Measurements from ENCODE around the gene SLC35A4.

The SLC35A4 gene

GRCh38 chr5:140605879-140606278 lies 41.3 kb downstream of the SLC35A4 start:
- H3K18ac ChIP-seq (ENCODE audit: low read depth in 1 of 2, low read length in 2 of 2) = no peak overlapping the region
- H3K36me3 ChIP-seq (ENCODE audit: control insufficient read depth in 1 of 2, insufficient read depth in 2 of 2, low read depth in 1 of 2, low read length in 2 of 2) = no peaks in the 10 kb centered on the region
- H3K27ac ChIP-seq (ENCODE audit: low read length, poor library complexity, severe bottlenecking) = no peak overlapping the region
- DNase-seq = no peak
- no peaks in the 10 kb centered on the region for H3K9me3 ChIP-seq (ENCODE audit: control insufficient read depth, low read length)
- H2BK15ac ChIP-seq (ENCODE audit: low read depth, poor library complexity, severe bottlenecking) = no peak overlapping the region
- H3K79me1 ChIP-seq (replicated peaks; ENCODE audit: low read length, poor library complexity, severe bottlenecking) = no peaks in the 10 kb centered on the region
- H4K8ac ChIP-seq (ENCODE audit: low read length) = no peak overlapping the region
- no peak overlapping the region for H3K4ac ChIP-seq (ENCODE audit: low read depth in 1 of 2, low read length in 2 of 2)
- H4K91ac ChIP-seq (ENCODE audit: low read length) = no peak overlapping the region
- H2AK5ac ChIP-seq (ENCODE audit: low read length, severe bottlenecking) = no peak overlapping the region
- H3K9ac ChIP-seq (ENCODE audit: low read length) = no peak overlapping the region
- no peak overlapping the region for H3K14ac ChIP-seq (ENCODE audit: low read length in 2 of 2)
- no peak overlapping the region for H2BK5ac ChIP-seq (ENCODE audit: low read depth, low read length, poor library complexity, severe bottlenecking)
- no peak overlapping the region for H3K4me3 ChIP-seq (ENCODE audit: insufficient read depth in 1 of 2, low read depth in 1 of 2, low read length in 2 of 2)
- no peak overlapping the region for H3K4me2 ChIP-seq (ENCODE audit: low read length, poor library complexity, severe bottlenecking)
- H2BK120ac ChIP-seq (ENCODE audit: low read depth, low read length) = no peak overlapping the region
- H3K23ac ChIP-seq (ENCODE audit: low read length in 2 of 2) = no peak overlapping the region
- H3K4me1 ChIP-seq (ENCODE audit: control insufficient read depth, insufficient read depth, low read depth, low read length) = no peaks in the 10 kb centered on the region
- no peak overlapping the region for H2BK12ac ChIP-seq (ENCODE audit: low read length in 2 of 2)
- WGBS = 94% methylated on average over 3 of the region's 3 CpGs
- H3K27me3 ChIP-seq (ENCODE audit: control insufficient read depth in 1 of 2, insufficient read depth in 1 of 2, low read length in 2 of 2) = peaks cover 0 to 5% of the 10 kb centered on the region in 2 experiments
- no peak overlapping the region for H2AFZ ChIP-seq (ENCODE audit: low read depth, low read length)

- H3K18ac ChIP-seq (ENCODE audit: low read depth in 1 of 2, low read length in 2 of 2) = no peak overlapping the region
- no peaks in the 10 kb centered on the region for H3K79me1 ChIP-seq (replicated peaks; ENCODE audit: low read length, poor library complexity, severe bottlenecking)
- H3K9ac ChIP-seq (ENCODE audit: low read length) = no peak overlapping the region
- H3K4me1 ChIP-seq (ENCODE audit: control insufficient read depth, insufficient read depth, low read depth, low read length) = no peaks in the 10 kb centered on the region
- WGBS = no CpG with 5 or more reads among the region's 2 CpGs
- no peak overlapping the region for H2BK15ac ChIP-seq (ENCODE audit: low read depth, poor library complexity, severe bottlenecking)
- H2AK5ac ChIP-seq (ENCODE audit: low read length, severe bottlenecking) = no peak overlapping the region
- no peak overlapping the region for H3K4me3 ChIP-seq (ENCODE audit: insufficient read depth in 1 of 2, low read depth in 1 of 2, low read length in 2 of 2)
- H3K23ac ChIP-seq (ENCODE audit: low read length in 2 of 2) = no peak overlapping the region
- no peak overlapping the region for H3K14ac ChIP-seq (ENCODE audit: low read length in 2 of 2)
- no peak overlapping the region for H3K27ac ChIP-seq (ENCODE audit: low read length, poor library complexity, severe bottlenecking)
- no peak overlapping the region for H3K4ac ChIP-seq (ENCODE audit: low read depth in 1 of 2, low read length in 2 of 2)
- H2BK12ac ChIP-seq (ENCODE audit: low read length in 2 of 2) = no peak overlapping the region
- H3K27me3 ChIP-seq (ENCODE audit: control insufficient read depth in 1 of 2, insufficient read depth in 1 of 2, low read length in 2 of 2) = peaks cover 0 to 5% of the 10 kb centered on the region in 2 experiments
- H3K9me3 ChIP-seq (ENCODE audit: control insufficient read depth, low read length) = no peaks in the 10 kb centered on the region
- H4K91ac ChIP-seq (ENCODE audit: low read length) = no peak overlapping the region
- H2BK5ac ChIP-seq (ENCODE audit: low read depth, low read length, poor library complexity, severe bottlenecking) = no peak overlapping the region
- H2BK120ac ChIP-seq (ENCODE audit: low read depth, low read length) = no peak overlapping the region
- H3K36me3 ChIP-seq (ENCODE audit: control insufficient read depth in 1 of 2, insufficient read depth in 2 of 2, low read depth in 1 of 2, low read length in 2 of 2) = no peaks in the 10 kb centered on the region
- no peak overlapping the region for H4K8ac ChIP-seq (ENCODE audit: low read length)
- no peak overlapping the region for H2AFZ ChIP-seq (ENCODE audit: low read depth, low read length)
- DNase-seq = no peak
- H3K4me2 ChIP-seq (ENCODE audit: low read length, poor library complexity, severe bottlenecking) = no peak overlapping the region
These were observed 42.4 kb downstream of the SLC35A4 start for GRCh38 chr5:140607031-140607430.

GRCh38 chr5:140608722-140609121 lies 44.1 kb downstream of the SLC35A4 start:
- H2BK120ac ChIP-seq (ENCODE audit: low read depth, low read length) = no peak overlapping the region
- no peak overlapping the region for H2BK5ac ChIP-seq (ENCODE audit: low read depth, low read length, poor library complexity, severe bottlenecking)
- no peaks in the 10 kb centered on the region for H3K9me3 ChIP-seq (ENCODE audit: control insufficient read depth, low read length)
- H3K79me1 ChIP-seq (replicated peaks; ENCODE audit: low read length, poor library complexity, severe bottlenecking) = no peaks in the 10 kb centered on the region
- H2AFZ ChIP-seq (ENCODE audit: low read depth, low read length) = no peak overlapping the region
- H3K4me1 ChIP-seq (ENCODE audit: control insufficient read depth, insufficient read depth, low read depth, low read length) = no peaks in the 10 kb centered on the region
- no peak overlapping the region for H4K91ac ChIP-seq (ENCODE audit: low read length)
- no peak overlapping the region for H3K18ac ChIP-seq (ENCODE audit: low read depth in 1 of 2, low read length in 2 of 2)
- no peak overlapping the region for H2AK5ac ChIP-seq (ENCODE audit: low read length, severe bottlenecking)
- H3K4ac ChIP-seq (ENCODE audit: low read depth in 1 of 2, low read length in 2 of 2) = no peak overlapping the region
- no peak overlapping the region for H3K4me2 ChIP-seq (ENCODE audit: low read length, poor library complexity, severe bottlenecking)
- H2BK15ac ChIP-seq (ENCODE audit: low read depth, poor library complexity, severe bottlenecking) = no peak overlapping the region
- H3K23ac ChIP-seq (ENCODE audit: low read length in 2 of 2) = no peak overlapping the region
- H2BK12ac ChIP-seq (ENCODE audit: low read length in 2 of 2) = no peak overlapping the region
- H3K27ac ChIP-seq (ENCODE audit: low read length, poor library complexity, severe bottlenecking) = no peak overlapping the region
- H3K36me3 ChIP-seq (ENCODE audit: control insufficient read depth in 1 of 2, insufficient read depth in 2 of 2, low read depth in 1 of 2, low read length in 2 of 2) = no peaks in the 10 kb centered on the region
- H4K8ac ChIP-seq (ENCODE audit: low read length) = no peak overlapping the region
- peaks cover 0 to 5% of the 10 kb centered on the region in 2 experiments for H3K27me3 ChIP-seq (ENCODE audit: control insufficient read depth in 1 of 2, insufficient read depth in 1 of 2, low read length in 2 of 2)
- no peak overlapping the region for H3K9ac ChIP-seq (ENCODE audit: low read length)
- no peak overlapping the region for H3K4me3 ChIP-seq (ENCODE audit: insufficient read depth in 1 of 2, low read depth in 1 of 2, low read length in 2 of 2)
- H3K14ac ChIP-seq (ENCODE audit: low read length in 2 of 2) = no peak overlapping the region
- no peak for DNase-seq

- no peak for DNase-seq
- H3K4me1 ChIP-seq (ENCODE audit: control insufficient read depth, insufficient read depth, low read depth, low read length) = no peaks in the 10 kb centered on the region
- WGBS = 78% methylated on average over 4 of the region's 4 CpGs
These were observed 44.5 kb downstream of the SLC35A4 start for GRCh38 chr5:140609126-140609525.

More at GRCh38 chr5:140609126-140609525, 44.5 kb downstream of the SLC35A4 start:
- H3K9ac ChIP-seq (ENCODE audit: low read length) = no peak overlapping the region
- no peak overlapping the region for H3K14ac ChIP-seq (ENCODE audit: low read length in 2 of 2)
- no peaks in the 10 kb centered on the region for H3K79me1 ChIP-seq (replicated peaks; ENCODE audit: low read length, poor library complexity, severe bottlenecking)
- no peak overlapping the region for H4K8ac ChIP-seq (ENCODE audit: low read length)
- H3K23ac ChIP-seq (ENCODE audit: low read length in 2 of 2) = no peak overlapping the region
- H2BK12ac ChIP-seq (ENCODE audit: low read length in 2 of 2) = no peak overlapping the region
- H3K4me3 ChIP-seq (ENCODE audit: insufficient read depth in 1 of 2, low read depth in 1 of 2, low read length in 2 of 2) = no peak overlapping the region
- H3K4me2 ChIP-seq (ENCODE audit: low read length, poor library complexity, severe bottlenecking) = no peak overlapping the region
- H2BK15ac ChIP-seq (ENCODE audit: low read depth, poor library complexity, severe bottlenecking) = no peak overlapping the region
- no peak overlapping the region for H2AK5ac ChIP-seq (ENCODE audit: low read length, severe bottlenecking)
- H3K4ac ChIP-seq (ENCODE audit: low read depth in 1 of 2, low read length in 2 of 2) = no peak overlapping the region
- no peak overlapping the region for H3K27ac ChIP-seq (ENCODE audit: low read length, poor library complexity, severe bottlenecking)
- no peak overlapping the region for H2BK120ac ChIP-seq (ENCODE audit: low read depth, low read length)
- no peak overlapping the region for H2BK5ac ChIP-seq (ENCODE audit: low read depth, low read length, poor library complexity, severe bottlenecking)
- no peaks in the 10 kb centered on the region for H3K36me3 ChIP-seq (ENCODE audit: control insufficient read depth in 1 of 2, insufficient read depth in 2 of 2, low read depth in 1 of 2, low read length in 2 of 2)
- H3K18ac ChIP-seq (ENCODE audit: low read depth in 1 of 2, low read length in 2 of 2) = no peak overlapping the region
- H2AFZ ChIP-seq (ENCODE audit: low read depth, low read length) = no peak overlapping the region
- H4K91ac ChIP-seq (ENCODE audit: low read length) = no peak overlapping the region
- H3K27me3 ChIP-seq (ENCODE audit: control insufficient read depth in 1 of 2, insufficient read depth in 1 of 2, low read length in 2 of 2) = peaks cover 0 to 5% of the 10 kb centered on the region in 2 experiments
- no peaks in the 10 kb centered on the region for H3K9me3 ChIP-seq (ENCODE audit: control insufficient read depth, low read length)

All from mesenchymal stem cell (in vitro differentiated cells and primary cell).